HCT116 (cell line): ENCODE measurements around the gene HVCN1.

Experiments used
- CTCF ChIP-seq, 3 experiments: fragments of 200-600 bp in 1 of 3; sonication (generic) in 1 of 3; IDR thresholded peaks in 2 of 3; conservative IDR thresholded peaks in 1 of 3; 2 replicates each; pipeline ENCODE4 v1.5.1; 2012 to 2017; ENCODE audit warnings: low read depth in 2 of 3, low read length in 2 of 3, antibody characterized with exemption in 1 of 3, borderline replicate concordance in 1 of 3, control low read depth in 1 of 3, mild to moderate bottlenecking in 1 of 3, mixed read lengths in 1 of 3, mixed run types in 1 of 3, moderate library complexity in 1 of 3; ENCODE audit not compliant: insufficient read depth in 1 of 3
- EZH2 ChIP-seq: fragments of 200-600 bp; sonication (generic); IDR thresholded peaks from 2 replicates; pipeline ENCODE4 v1.6.1; 2017; ENCODE audit warnings: antibody characterized with exemption, mixed run types
- MAX ChIP-seq: IDR thresholded peaks from 2 replicates; pipeline ENCODE4 v1.6.1; 2012
- TF ChIP-seq, protein P1 (sequence below): IDR thresholded peaks from 2 replicates; pipeline ENCODE4 v1.6.1; 2011; ENCODE audit warnings: mild to moderate bottlenecking, low read length, moderate library complexity; ENCODE audit not compliant: insufficient replicate concordance; ENCODE audit errors: extremely low read depth

GRCh38 chr12:110657747-110658146, 31.2 kb downstream of the HVCN1 start:
- no peak for TF ChIP-seq CTCF (IDR thresholded peaks at IDR 0.05 in 2 of 3, conservative IDR thresholded peaks at IDR 0.05 in 1 of 3; ENCODE audit: borderline replicate concordance in 1 of 3, insufficient read depth in 1 of 3, low read depth in 2 of 3, low read length in 2 of 3)
- TF ChIP-seq EZH2: no peak
- TF ChIP-seq, protein P1, sequence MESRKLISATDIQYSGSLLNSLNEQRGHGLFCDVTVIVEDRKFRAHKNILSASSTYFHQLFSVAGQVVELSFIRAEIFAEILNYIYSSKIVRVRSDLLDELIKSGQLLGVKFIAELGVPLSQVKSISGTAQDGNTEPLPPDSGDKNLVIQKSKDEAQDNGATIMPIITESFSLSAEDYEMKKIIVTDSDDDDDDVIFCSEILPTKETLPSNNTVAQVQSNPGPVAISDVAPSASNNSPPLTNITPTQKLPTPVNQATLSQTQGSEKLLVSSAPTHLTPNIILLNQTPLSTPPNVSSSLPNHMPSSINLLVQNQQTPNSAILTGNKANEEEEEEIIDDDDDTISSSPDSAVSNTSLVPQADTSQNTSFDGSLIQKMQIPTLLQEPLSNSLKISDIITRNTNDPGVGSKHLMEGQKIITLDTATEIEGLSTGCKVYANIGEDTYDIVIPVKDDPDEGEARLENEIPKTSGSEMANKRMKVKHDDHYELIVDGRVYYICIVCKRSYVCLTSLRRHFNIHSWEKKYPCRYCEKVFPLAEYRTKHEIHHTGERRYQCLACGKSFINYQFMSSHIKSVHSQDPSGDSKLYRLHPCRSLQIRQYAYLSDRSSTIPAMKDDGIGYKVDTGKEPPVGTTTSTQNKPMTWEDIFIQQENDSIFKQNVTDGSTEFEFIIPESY: no peak
- TF ChIP-seq MAX: no peak
